ENCODE results near the gene CDR2. TPM values are rescaled to one million over a fixed set of nuclear protein-coding genes. Genes with fewer than 3 reads are reported as not detected.

Gene CDR2
- total RNA-seq, 4 donors from 2014 or later = 20.1 to 26.8 (median 25.3) TPM

DNA sequence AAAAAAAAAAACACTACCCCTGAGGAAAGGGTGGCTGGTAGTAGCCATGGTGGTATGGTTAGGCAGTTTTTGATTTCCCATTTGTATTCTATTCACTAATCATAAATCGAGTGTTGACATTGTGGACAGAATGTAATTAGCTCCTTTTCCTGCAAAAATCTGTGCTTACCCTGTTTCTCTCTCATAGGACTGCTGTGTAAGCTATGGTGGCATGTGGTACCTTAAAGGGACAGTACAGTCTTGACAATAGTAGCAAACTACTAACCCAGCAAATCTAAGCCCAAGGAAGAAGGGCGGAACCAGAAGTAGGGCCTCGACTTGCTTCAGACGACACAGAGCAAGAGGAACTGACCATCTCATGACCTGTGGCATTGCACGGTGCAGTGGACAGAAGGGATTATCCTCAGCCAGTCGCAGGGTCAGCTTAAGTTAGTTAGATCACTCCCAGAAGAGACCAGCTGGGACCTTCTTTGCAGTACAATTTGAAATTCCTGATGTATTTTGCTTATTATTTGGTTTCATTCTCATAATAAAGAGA, 40.9 kb downstream of the CDR2 start:
- TF ChIP-seq, protein P1, sequence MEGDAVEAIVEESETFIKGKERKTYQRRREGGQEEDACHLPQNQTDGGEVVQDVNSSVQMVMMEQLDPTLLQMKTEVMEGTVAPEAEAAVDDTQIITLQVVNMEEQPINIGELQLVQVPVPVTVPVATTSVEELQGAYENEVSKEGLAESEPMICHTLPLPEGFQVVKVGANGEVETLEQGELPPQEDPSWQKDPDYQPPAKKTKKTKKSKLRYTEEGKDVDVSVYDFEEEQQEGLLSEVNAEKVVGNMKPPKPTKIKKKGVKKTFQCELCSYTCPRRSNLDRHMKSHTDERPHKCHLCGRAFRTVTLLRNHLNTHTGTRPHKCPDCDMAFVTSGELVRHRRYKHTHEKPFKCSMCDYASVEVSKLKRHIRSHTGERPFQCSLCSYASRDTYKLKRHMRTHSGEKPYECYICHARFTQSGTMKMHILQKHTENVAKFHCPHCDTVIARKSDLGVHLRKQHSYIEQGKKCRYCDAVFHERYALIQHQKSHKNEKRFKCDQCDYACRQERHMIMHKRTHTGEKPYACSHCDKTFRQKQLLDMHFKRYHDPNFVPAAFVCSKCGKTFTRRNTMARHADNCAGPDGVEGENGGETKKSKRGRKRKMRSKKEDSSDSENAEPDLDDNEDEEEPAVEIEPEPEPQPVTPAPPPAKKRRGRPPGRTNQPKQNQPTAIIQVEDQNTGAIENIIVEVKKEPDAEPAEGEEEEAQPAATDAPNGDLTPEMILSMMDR (IDR thresholded peaks at IDR 0.05) = no peak
- ATAC-seq (ENCODE audit: low FRiP score) (no peak), DNase-seq (ENCODE audit: low spot score) (no peak)

DNA sequence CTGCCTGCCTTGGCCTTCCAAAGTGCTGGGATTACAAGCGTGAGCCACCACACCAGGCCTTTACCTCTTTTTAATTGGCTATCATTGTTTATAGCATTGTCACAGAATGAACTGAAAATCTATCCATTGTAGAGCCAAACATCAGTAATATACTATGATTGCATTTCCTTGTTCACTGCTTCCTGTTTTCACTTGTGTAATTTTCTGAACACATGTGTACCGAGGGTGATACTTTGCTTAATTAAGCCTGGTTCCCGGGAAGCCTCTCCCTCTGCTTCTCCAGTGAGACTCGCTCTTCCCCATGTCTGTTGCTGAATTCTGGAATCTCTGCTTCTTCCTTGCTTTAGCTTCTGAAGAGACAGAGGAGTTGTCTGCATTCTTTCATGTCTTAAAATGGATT, 44.1 kb downstream of the CDR2 start:
- TF ChIP-seq, protein P1 (IDR thresholded peaks at IDR 0.05) = no peak
- DNase-seq (ENCODE audit: low spot score) = no peak
- no peak for ATAC-seq (ENCODE audit: low FRiP score)

DNA sequence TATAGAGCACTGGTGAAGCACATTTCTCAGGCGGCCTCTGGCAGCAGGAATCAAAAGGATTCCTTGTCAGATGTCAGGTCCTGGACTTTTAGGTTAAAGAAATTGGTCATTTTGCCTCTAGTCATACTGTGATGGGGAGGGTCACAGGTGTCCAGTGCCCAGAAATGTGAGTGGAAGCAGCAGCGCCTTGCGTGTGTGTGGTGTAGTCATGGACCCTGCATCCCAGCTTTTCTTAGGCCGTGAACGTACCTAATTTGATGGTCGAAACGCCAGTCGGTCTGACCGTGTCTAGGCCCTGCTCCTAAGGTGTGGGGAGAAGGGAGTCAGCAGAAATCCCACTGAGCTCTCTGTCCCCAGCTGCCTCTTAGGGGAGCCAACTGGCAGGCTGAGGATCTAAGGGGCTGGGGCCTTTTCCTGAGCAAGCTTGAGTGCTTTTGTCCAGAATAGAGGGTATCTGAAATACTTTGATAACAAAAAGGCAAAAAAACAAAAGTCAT, 45.2 kb downstream of the CDR2 start:
- TF ChIP-seq, protein P1 (IDR thresholded peaks at IDR 0.05) = no peak
- ATAC-seq (ENCODE audit: low FRiP score) = no peak
- no peak for DNase-seq (ENCODE audit: low spot score)

DNA sequence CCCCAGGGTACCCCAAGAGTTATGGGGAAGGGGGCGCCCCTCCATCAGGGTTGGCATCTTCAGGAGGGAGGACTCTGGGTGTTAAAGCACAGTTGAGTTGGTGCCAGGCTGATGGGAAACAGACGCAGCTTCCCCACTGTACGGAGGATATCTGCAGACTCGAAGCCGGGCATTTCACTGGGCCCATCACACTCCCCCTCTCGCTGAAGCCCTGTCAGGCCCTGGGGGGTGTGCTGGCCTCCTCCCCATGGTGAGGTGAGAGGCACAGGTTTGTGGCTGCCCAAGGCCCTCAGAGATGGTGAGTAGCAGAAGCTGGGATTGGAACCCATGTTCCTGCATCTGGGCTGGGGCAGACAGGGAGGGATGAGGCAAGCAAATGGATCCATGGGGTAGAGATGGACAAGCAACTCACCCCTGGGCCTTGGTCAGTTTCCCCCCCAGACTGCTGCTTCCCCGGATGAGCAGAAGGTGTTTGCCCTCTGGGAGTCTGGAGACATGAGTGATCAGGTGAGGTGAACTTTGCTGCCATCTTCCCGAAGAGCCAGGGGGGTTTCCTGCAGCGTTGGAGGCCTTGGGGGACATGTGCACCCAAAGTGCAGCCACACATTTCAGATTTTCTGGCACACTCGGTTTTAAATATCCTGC, 46.2 kb downstream of the CDR2 start:
- TF ChIP-seq, protein P1 (IDR thresholded peaks at IDR 0.05) = no peak
- ATAC-seq (ENCODE audit: low FRiP score) (no peak), DNase-seq (ENCODE audit: low spot score) (no peak)

DNA sequence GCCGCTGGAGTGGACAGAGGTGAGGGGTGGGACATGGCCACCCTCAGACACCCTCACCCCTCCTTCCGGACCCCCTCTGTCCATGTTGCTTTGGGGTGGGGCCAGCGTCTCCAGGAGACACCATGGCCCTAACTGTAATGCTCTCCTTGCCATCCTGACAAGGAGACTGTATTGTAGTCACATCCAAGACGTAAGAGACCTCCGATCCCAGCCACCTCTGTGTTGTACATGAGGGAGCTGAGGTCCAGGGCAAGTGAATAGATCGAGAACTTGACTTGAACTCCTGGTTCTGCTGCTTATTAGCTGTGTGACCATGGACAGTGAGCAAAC, 47.0 kb downstream of the CDR2 start:
- no peak for ATAC-seq (ENCODE audit: low FRiP score)
- no peak for DNase-seq (ENCODE audit: low spot score)

DNA sequence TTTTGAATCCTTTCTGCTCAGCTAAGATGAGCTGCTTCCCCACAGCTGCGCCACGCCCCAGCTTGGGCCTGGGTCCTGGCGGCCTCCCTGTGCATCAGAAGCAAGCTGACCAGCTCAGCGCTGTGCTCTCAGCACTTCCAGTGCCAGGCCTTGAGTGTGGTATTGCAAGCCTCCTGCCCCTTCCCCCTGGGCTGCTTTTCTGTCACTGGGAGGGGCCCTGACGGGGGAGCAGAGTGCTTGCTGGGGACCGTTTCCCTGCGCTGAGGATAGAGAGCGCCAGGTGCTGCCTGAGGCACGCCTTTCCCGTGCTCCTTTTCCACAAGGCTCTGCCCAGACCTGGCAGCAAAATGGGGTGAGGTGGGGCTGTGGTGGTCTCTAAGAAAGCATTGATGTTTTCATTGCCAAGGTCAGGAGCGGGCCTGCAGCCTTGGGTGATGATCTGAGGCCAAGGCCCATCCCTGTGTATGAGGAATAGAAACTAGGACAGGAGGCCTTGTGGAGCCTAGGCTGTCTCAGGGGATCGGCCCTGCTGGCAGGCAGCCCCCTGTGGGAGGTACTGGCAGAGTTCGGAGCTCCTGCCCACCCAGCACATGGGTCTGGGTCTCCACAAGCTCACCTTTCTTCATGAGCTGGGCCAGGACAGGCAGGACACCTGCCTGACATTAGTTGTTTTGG, 47.5 kb downstream of the CDR2 start:
- TF ChIP-seq, protein P1 (IDR thresholded peaks at IDR 0.05) = no peak
- no peak for ATAC-seq (ENCODE audit: low FRiP score)
- DNase-seq (ENCODE audit: low spot score) = no peak

More for the DNA sequence above, 47.0 kb downstream of the CDR2 start:
- TF ChIP-seq, protein P1 (IDR thresholded peaks at IDR 0.05) = no peak

DNA sequence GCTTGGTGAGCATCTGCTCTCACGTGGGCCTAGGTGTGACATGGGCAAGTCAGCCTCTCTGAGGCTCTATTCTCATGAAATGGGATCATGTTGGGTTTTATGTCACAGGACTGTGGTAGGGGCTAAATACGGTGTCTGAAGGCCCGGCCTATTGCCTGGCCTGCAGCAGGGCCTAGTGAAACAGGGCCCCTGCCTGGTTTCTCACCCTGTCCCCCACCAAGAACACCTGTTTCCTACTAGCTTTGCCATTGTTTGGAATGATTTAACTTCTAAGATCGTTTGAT, 48.1 kb downstream of the CDR2 start:
- ATAC-seq (ENCODE audit: low FRiP score) (no peak), DNase-seq (ENCODE audit: low spot score) (no peak)
- TF ChIP-seq, protein P1 (IDR thresholded peaks at IDR 0.05) = no peak
